Measurements from ENCODE around the gene EIF2S2.

DNA sequence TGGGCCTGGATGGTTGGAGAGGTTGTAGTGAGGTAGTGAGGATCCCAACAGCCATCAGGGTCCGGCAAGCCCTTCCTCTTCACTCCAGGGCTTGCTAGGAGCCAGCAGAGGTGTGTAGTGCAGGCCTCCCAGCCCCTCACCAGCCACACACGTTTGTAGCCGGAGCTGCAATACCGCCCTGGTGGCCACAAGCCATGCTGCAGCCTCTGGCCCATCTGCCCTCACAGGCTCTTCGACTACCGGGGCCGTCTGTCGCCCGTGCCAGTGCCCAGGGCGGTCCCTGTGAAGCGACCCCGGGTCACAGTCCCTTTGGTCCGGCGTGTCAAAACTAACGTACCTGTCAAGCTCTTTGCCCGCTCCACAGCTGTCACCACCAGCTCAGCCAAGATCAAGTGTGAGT lies 36.4 kb downstream of the EIF2S2 start:
- TF ChIP-seq, protein P1, sequence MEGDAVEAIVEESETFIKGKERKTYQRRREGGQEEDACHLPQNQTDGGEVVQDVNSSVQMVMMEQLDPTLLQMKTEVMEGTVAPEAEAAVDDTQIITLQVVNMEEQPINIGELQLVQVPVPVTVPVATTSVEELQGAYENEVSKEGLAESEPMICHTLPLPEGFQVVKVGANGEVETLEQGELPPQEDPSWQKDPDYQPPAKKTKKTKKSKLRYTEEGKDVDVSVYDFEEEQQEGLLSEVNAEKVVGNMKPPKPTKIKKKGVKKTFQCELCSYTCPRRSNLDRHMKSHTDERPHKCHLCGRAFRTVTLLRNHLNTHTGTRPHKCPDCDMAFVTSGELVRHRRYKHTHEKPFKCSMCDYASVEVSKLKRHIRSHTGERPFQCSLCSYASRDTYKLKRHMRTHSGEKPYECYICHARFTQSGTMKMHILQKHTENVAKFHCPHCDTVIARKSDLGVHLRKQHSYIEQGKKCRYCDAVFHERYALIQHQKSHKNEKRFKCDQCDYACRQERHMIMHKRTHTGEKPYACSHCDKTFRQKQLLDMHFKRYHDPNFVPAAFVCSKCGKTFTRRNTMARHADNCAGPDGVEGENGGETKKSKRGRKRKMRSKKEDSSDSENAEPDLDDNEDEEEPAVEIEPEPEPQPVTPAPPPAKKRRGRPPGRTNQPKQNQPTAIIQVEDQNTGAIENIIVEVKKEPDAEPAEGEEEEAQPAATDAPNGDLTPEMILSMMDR (IDR thresholded peaks at IDR 0.05 in 2 of 3, conservative IDR thresholded peaks at IDR 0.05 in 1 of 3; ENCODE audit: borderline replicate concordance in 1 of 3, insufficient read depth in 1 of 3, low read depth in 2 of 3, low read length in 2 of 3): peak in 2 of 3 experiments; percentile 10 to 20; a peak in 2 of 6 replicates
- TF ChIP-seq CBX3 (IDR thresholded peaks at IDR 0.05; ENCODE audit: low read depth): no peak
- TF ChIP-seq CEBPB (IDR thresholded peaks at IDR 0.05; ENCODE audit: low read depth): no peak
- TF ChIP-seq YY1 (IDR thresholded peaks at IDR 0.05; ENCODE audit: extremely low read depth, insufficient replicate concordance, low read depth, low read length): no peak
- TF ChIP-seq JUND (IDR thresholded peaks at IDR 0.05): no peak
- no peak for TF ChIP-seq POLR2AphosphoS5 (IDR thresholded peaks at IDR 0.05; ENCODE audit: low read depth, low read length)
- no peak for TF ChIP-seq POLR2A (IDR thresholded peaks at IDR 0.05; ENCODE audit: borderline replicate concordance, extremely low read depth, insufficient read depth, insufficient read length)
- no peak for TF ChIP-seq EZH2 (IDR thresholded peaks at IDR 0.05)
- TF ChIP-seq, protein P2, sequence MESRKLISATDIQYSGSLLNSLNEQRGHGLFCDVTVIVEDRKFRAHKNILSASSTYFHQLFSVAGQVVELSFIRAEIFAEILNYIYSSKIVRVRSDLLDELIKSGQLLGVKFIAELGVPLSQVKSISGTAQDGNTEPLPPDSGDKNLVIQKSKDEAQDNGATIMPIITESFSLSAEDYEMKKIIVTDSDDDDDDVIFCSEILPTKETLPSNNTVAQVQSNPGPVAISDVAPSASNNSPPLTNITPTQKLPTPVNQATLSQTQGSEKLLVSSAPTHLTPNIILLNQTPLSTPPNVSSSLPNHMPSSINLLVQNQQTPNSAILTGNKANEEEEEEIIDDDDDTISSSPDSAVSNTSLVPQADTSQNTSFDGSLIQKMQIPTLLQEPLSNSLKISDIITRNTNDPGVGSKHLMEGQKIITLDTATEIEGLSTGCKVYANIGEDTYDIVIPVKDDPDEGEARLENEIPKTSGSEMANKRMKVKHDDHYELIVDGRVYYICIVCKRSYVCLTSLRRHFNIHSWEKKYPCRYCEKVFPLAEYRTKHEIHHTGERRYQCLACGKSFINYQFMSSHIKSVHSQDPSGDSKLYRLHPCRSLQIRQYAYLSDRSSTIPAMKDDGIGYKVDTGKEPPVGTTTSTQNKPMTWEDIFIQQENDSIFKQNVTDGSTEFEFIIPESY (IDR thresholded peaks at IDR 0.05; ENCODE audit: extremely low read depth, insufficient replicate concordance, low read length): no peak
- no peak for TF ChIP-seq EGR1 (IDR thresholded peaks at IDR 0.05; ENCODE audit: low read depth)
- TF ChIP-seq, protein P3, sequence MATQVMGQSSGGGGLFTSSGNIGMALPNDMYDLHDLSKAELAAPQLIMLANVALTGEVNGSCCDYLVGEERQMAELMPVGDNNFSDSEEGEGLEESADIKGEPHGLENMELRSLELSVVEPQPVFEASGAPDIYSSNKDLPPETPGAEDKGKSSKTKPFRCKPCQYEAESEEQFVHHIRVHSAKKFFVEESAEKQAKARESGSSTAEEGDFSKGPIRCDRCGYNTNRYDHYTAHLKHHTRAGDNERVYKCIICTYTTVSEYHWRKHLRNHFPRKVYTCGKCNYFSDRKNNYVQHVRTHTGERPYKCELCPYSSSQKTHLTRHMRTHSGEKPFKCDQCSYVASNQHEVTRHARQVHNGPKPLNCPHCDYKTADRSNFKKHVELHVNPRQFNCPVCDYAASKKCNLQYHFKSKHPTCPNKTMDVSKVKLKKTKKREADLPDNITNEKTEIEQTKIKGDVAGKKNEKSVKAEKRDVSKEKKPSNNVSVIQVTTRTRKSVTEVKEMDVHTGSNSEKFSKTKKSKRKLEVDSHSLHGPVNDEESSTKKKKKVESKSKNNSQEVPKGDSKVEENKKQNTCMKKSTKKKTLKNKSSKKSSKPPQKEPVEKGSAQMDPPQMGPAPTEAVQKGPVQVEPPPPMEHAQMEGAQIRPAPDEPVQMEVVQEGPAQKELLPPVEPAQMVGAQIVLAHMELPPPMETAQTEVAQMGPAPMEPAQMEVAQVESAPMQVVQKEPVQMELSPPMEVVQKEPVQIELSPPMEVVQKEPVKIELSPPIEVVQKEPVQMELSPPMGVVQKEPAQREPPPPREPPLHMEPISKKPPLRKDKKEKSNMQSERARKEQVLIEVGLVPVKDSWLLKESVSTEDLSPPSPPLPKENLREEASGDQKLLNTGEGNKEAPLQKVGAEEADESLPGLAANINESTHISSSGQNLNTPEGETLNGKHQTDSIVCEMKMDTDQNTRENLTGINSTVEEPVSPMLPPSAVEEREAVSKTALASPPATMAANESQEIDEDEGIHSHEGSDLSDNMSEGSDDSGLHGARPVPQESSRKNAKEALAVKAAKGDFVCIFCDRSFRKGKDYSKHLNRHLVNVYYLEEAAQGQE (IDR thresholded peaks at IDR 0.05; ENCODE audit: low read depth): no peak
- no peak for TF ChIP-seq ZNF274 (IDR thresholded peaks at IDR 0.05; ENCODE audit: low read depth, low read length)
- TF ChIP-seq, protein P4, sequence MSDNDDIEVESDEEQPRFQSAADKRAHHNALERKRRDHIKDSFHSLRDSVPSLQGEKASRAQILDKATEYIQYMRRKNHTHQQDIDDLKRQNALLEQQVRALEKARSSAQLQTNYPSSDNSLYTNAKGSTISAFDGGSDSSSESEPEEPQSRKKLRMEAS (IDR thresholded peaks at IDR 0.05): no peak

Data from HCT116 (cell line).